Loucy (cell line): ENCODE measurements around the gene ZNF407.

Experiments
- EZH2phosphoT487 ChIP-seq: fragments of 200-600 bp; IDR thresholded peaks from 2 replicates; pipeline ENCODE4 v1.6.1; 2018; ENCODE audit warnings: antibody characterized with exemption, mild to moderate bottlenecking, moderate library complexity, borderline replicate concordance
- TF ChIP-seq, protein P1 (sequence below): fragments of 200-600 bp; sonication (generic); conservative IDR thresholded peaks from 2 replicates; pipeline ENCODE4 v1.5.1; 2014; ENCODE audit warnings: mild to moderate bottlenecking, antibody characterized with exemption, low read length

DNA sequence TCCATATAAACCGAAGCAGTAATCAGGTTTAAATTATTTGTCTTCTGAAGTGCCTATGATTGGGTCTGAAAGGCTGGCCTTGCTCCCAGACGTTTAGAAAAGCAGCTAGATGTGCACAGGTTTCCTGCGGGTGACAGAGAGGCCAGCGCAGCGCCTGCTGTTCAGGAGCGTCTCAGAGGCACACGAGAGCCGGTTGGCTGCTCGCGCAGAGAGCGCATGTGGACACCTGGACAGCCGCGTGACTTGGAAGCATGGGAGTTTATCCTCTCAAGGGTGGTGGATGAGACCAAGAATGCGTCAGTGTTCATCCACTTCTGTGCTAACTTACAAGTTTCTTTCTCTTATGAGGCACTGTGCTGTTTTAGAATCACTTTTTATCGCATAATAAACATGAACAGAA lies 307.6 kb downstream of the ZNF407 start:
- TF ChIP-seq, protein P1, sequence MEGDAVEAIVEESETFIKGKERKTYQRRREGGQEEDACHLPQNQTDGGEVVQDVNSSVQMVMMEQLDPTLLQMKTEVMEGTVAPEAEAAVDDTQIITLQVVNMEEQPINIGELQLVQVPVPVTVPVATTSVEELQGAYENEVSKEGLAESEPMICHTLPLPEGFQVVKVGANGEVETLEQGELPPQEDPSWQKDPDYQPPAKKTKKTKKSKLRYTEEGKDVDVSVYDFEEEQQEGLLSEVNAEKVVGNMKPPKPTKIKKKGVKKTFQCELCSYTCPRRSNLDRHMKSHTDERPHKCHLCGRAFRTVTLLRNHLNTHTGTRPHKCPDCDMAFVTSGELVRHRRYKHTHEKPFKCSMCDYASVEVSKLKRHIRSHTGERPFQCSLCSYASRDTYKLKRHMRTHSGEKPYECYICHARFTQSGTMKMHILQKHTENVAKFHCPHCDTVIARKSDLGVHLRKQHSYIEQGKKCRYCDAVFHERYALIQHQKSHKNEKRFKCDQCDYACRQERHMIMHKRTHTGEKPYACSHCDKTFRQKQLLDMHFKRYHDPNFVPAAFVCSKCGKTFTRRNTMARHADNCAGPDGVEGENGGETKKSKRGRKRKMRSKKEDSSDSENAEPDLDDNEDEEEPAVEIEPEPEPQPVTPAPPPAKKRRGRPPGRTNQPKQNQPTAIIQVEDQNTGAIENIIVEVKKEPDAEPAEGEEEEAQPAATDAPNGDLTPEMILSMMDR: no peak
- no peak for TF ChIP-seq EZH2phosphoT487
